ENCODE data around the gene FOXJ3. TPM values are rescaled to one million over a fixed set of nuclear protein-coding genes. Genes with fewer than 3 reads are reported as not detected.

Gene FOXJ3
- total RNA-seq, 3 donors from 2014 or later: 47.0 to 57.3 (median 53.4) TPM

DNA sequence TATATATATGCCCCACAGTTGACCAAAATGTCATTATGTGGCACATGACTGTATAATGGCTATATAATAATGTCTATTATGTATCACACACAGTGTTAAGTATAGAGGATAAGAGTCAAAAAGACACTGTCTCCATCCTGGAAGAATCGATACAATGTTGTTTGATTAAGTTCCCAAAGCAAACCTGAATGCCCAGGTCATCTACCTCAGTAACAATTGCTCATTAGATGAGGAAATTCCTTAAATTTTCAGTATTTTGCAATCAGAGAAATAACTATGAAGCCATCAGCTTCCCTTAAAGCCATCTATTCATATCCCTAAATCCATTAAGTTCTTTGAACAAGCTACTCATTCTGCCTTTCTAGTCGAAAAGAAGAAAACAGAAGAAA is 10.0 kb downstream of the FOXJ3 start:
- H3K4me1 ChIP-seq (ENCODE audit: low read depth): peaks cover 4% of the 10 kb centered on the region
- DNase-seq: no peak
- TF ChIP-seq, protein P1, sequence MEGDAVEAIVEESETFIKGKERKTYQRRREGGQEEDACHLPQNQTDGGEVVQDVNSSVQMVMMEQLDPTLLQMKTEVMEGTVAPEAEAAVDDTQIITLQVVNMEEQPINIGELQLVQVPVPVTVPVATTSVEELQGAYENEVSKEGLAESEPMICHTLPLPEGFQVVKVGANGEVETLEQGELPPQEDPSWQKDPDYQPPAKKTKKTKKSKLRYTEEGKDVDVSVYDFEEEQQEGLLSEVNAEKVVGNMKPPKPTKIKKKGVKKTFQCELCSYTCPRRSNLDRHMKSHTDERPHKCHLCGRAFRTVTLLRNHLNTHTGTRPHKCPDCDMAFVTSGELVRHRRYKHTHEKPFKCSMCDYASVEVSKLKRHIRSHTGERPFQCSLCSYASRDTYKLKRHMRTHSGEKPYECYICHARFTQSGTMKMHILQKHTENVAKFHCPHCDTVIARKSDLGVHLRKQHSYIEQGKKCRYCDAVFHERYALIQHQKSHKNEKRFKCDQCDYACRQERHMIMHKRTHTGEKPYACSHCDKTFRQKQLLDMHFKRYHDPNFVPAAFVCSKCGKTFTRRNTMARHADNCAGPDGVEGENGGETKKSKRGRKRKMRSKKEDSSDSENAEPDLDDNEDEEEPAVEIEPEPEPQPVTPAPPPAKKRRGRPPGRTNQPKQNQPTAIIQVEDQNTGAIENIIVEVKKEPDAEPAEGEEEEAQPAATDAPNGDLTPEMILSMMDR (IDR thresholded peaks at IDR 0.05): no peak
- H3K9me3 ChIP-seq: no peaks in the 10 kb centered on the region
- intact Hi-C loops (cut with DNase I, micrococcal nuclease): no loop called here
- no peak overlapping the region for H3K4me3 ChIP-seq
- no peaks in the 10 kb centered on the region for H3K36me3 ChIP-seq (ENCODE audit: low read depth)
- ATAC-seq: no peak

DNA sequence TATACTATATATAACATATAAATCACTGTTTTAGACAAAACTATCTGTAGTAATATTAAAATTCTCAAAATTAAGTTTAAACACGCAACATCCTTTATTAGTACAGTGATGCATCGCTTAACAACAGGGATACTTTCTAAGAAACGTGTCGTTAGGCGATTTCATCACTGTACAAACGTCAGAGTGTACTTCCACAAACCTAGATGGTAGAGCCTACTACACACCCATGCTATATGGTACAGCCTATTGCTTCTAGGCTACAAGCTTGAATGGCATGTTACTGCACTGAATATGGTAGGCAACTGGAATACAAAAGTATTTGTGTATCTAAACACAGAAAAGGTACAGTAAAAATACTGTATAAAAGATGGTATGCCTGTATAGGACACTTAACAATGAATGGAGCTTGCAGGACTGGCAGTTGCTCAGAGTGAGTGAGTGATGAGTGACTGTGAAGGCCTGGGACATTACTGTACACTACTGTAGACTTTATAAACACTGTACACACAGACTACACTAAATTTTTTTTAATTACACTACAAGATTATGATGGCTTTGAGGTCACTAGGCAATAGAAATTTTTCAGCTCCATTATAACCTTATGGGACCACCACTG is 10.5 kb downstream of the FOXJ3 start:
- ATAC-seq (no peak), DNase-seq (no peak)
- H3K4me1 ChIP-seq (ENCODE audit: low read depth): peaks cover 9% of the 10 kb centered on the region
- intact Hi-C loops (cut with DNase I, micrococcal nuclease): no loop called here
- no peaks in the 10 kb centered on the region for H3K36me3 ChIP-seq (ENCODE audit: low read depth)
- TF ChIP-seq, protein P1 (IDR thresholded peaks at IDR 0.05): no peak
- H3K9me3 ChIP-seq: no peaks in the 10 kb centered on the region
- H3K4me3 ChIP-seq: no peak overlapping the region

DNA sequence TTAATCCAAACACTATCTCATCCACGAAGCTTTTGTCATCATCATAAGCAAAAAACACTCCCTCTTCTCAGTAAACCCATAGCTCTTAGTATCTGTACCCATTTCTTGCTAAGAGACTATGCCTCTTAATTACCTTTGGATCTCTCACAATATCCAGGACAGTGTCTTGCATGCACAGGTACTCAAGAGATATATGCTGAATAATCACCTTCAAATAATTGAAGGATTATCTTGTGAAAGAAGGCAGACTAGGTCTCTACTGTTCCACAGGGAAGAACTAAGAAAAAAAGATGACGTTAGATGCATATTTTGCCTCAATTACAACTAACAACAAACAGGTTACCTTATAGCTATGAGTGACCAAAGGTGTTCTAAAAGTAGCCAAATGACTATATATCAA is 11.5 kb downstream of the FOXJ3 start:
- TF ChIP-seq, protein P1 (IDR thresholded peaks at IDR 0.05): no peak
- no peak for DNase-seq
- H3K36me3 ChIP-seq (ENCODE audit: low read depth): no peaks in the 10 kb centered on the region
- intact Hi-C loops (cut with DNase I, micrococcal nuclease): no loop called here
- H3K4me1 ChIP-seq (ENCODE audit: low read depth): peaks cover 12% of the 10 kb centered on the region
- H3K4me3 ChIP-seq: no peak overlapping the region
- H3K9me3 ChIP-seq: no peaks in the 10 kb centered on the region
- ATAC-seq: no peak

DNA sequence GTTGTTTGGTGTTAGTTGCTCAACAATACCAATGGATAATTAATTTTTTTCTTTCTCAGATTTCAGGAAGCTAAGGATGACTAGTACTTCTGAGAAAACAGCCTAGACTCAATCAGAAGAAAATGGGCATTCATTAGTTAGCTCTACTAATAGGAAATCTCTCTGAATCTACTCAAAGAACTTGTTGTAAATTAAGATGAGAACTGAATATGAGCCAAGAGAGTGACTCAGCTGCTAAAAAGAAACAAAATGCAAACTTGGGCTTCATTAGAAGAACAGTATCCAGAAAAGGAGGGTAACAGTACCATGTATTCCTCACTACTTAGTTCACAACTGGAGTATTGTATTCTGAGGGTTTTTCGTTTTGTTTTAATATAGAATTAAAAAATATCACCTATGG is 12.5 kb downstream of the FOXJ3 start:
- TF ChIP-seq, protein P1 (IDR thresholded peaks at IDR 0.05): no peak
- no peaks in the 10 kb centered on the region for H3K9me3 ChIP-seq
- intact Hi-C loops (cut with DNase I, micrococcal nuclease): no loop called here
- DNase-seq (no peak), ATAC-seq (no peak)
- H3K4me1 ChIP-seq (ENCODE audit: low read depth): peaks cover 12% of the 10 kb centered on the region
- no peak overlapping the region for H3K4me3 ChIP-seq
- no peaks in the 10 kb centered on the region for H3K36me3 ChIP-seq (ENCODE audit: low read depth)

DNA sequence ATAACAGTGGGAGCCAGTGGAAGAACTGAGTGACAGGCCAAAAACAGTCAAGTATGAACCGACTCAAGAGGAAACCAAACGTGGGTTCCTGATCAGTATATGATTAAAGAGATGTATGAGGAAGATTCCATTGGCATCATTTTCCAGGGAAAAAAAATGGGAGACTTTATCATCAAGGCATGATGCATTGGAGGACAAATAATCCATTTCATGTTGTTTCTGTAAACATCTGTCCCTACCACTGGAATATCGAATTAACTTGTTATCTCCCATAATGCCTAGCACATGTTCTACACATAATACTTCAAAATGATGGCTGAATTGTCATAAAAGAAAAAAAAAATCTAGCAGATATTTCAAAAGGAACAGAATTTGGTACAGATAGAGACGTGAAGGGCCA is 13.3 kb downstream of the FOXJ3 start:
- TF ChIP-seq, protein P1 (IDR thresholded peaks at IDR 0.05): no peak
- intact Hi-C loops (cut with DNase I, micrococcal nuclease): no loop called here
- H3K36me3 ChIP-seq (ENCODE audit: low read depth): no peaks in the 10 kb centered on the region
- no peaks in the 10 kb centered on the region for H3K9me3 ChIP-seq
- peaks cover 12% of the 10 kb centered on the region for H3K4me1 ChIP-seq (ENCODE audit: low read depth)
- ATAC-seq (no peak), DNase-seq (no peak)
- no peak overlapping the region for H3K4me3 ChIP-seq

DNA sequence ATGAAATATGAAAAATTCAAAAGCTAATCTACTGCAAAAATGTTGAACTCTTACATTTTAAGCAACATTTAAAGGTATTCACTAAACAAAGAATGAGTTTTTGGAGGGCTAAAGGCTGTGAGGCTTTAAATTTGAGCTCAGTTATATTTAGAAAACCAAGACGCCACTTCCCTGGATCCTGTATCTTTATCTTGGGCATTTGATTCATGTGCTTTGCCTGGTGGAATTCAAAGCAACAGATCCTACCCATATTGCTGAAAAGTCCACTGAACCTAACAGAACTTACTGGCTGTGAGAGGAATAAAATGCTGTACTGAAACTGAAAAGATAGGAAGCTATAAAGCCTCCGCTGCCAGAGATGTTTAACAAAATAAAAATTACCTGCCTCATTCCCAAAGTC is 14.3 kb downstream of the FOXJ3 start:
- H3K36me3 ChIP-seq (ENCODE audit: low read depth): no peaks in the 10 kb centered on the region
- ATAC-seq (no peak), DNase-seq (no peak)
- intact Hi-C loops (cut with DNase I, micrococcal nuclease): no loop called here
- TF ChIP-seq, protein P1 (IDR thresholded peaks at IDR 0.05): no peak
- peaks cover 16% of the 10 kb centered on the region for H3K4me1 ChIP-seq (ENCODE audit: low read depth)
- H3K9me3 ChIP-seq: no peaks in the 10 kb centered on the region
- H3K4me3 ChIP-seq: no peak overlapping the region

Measured in mucosa of descending colon (tissue), 3 donors.